K562 (cell line): ENCODE data around the gene TRAPPC4. TPM values are rescaled to one million over a fixed set of nuclear protein-coding genes. Genes with fewer than 3 reads are reported as not detected.

Source experiments
- NR2C2 ChIP-seq, 2 experiments: fragments of 200-800 bp in 1 of 2; sonication (Bioruptor generic) in 1 of 2; sonication (generic) in 1 of 2; formaldehyde crosslinking in 1 of 2; IDR thresholded peaks; 2 replicates each; pipeline versions ENCODE4 v1.6.1 to v1.8.0; 2016 to 2022; ENCODE audit warnings: mild to moderate bottlenecking in 1 of 2, missing compliant biosample characterization in 1 of 2, missing genetic modification characterization in 1 of 2, missing genetic modification reagents in 1 of 2
- REST ChIP-seq, 2 experiments: fragments of 450-650 bp; formaldehyde crosslinking in 1 of 2; IDR thresholded peaks; 2 replicates each; pipeline versions ENCODE4 v1.4.0 to v1.6.1; 2014 to 2020; ENCODE audit warnings: mild to moderate bottlenecking in 2 of 2, borderline replicate concordance in 1 of 2, low read depth in 1 of 2
- TFE3 ChIP-seq: fragments of 450-650 bp; formaldehyde crosslinking; IDR thresholded peaks from 2 replicates; pipeline ENCODE4 v1.4.0; 2020; ENCODE audit warnings: mild to moderate bottlenecking, mixed read lengths
- ZBTB40 ChIP-seq, 2 experiments: fragments of 450-650 bp in 1 of 2; sonication (generic) in 1 of 2; formaldehyde crosslinking in 1 of 2; IDR thresholded peaks; 2 replicates each; pipeline versions ENCODE4 v1.7.1 to v1.9.0; 2016 to 2022; ENCODE audit warnings: inconsistent platforms in 1 of 2, mild to moderate bottlenecking in 1 of 2, missing genetic modification reagents in 1 of 2
- polyA plus RNA-seq, 8 experiments: library from polyadenylated mRNA; depleted of rRNA in 4 of 8; stranded (reverse) in 5 of 8; unstranded in 3 of 8; fragments of >200 nt; fragmentation: Nextera tagmentation in 2 of 8; fragmentation: Illumina TruSeq in 1 of 8; extraction: Ambion mirVana in 2 of 8; extraction: Trizol in 1 of 8; gene quantifications; 2 replicates each; pipeline versions ENCODE4 v1.2.1 to v1.2.3, GENCODE V29; 2011 to 2014; ENCODE audit warnings: inconsistent platforms in 1 of 8, missing spikeins in 1 of 8
- total RNA-seq, 7 experiments: library from RNA; depleted of rRNA in 6 of 7; stranded (reverse); fragments of >200 nt in 6 of 7; fragmentation: Illumina TruSeq in 2 of 7; extraction: Trizol in 2 of 7; gene quantifications; 2 replicates each; pipeline versions ENCODE4 v1.2.1 to v1.2.3, GENCODE V29; 2011 to 2021; ENCODE audit warnings: low replicate concordance in 1 of 7

The TRAPPC4 gene
- total and polyA plus RNA-seq, 9 of the 15 experiments (the other 6 are each of a cell fraction or from before 2014, with no cell fraction given): 121 to 524 (median 142) TPM

GRCh38 chr11:119067371-119068222, 49.0 kb downstream of the TRAPPC4 start, which contains the start of gene VPS11 (continued):
- TF ChIP-seq ZBTB40 (IDR thresholded peaks at IDR 0.05): peak; percentile 76
- no peak for TF ChIP-seq ZBTB40 (CRISPR knock-in tag; IDR thresholded peaks at IDR 0.05)
- peak; percentile 97 for TF ChIP-seq REST (IDR thresholded peaks at IDR 0.05; ENCODE audit: borderline replicate concordance)
- TF ChIP-seq REST (CRISPR knock-in tag; IDR thresholded peaks at IDR 0.05; ENCODE audit: low read depth): no peak
- no peak for TF ChIP-seq NR2C2 (CRISPR knock-in tag; IDR thresholded peaks at IDR 0.05)
- peak; percentile 95 for TF ChIP-seq NR2C2 (tag; IDR thresholded peaks at IDR 0.05)
- TF ChIP-seq TFE3 (CRISPR knock-in tag): peak; percentile 99
